ENCODE measurements around the gene HERC2.

The HERC2 gene

DNA sequence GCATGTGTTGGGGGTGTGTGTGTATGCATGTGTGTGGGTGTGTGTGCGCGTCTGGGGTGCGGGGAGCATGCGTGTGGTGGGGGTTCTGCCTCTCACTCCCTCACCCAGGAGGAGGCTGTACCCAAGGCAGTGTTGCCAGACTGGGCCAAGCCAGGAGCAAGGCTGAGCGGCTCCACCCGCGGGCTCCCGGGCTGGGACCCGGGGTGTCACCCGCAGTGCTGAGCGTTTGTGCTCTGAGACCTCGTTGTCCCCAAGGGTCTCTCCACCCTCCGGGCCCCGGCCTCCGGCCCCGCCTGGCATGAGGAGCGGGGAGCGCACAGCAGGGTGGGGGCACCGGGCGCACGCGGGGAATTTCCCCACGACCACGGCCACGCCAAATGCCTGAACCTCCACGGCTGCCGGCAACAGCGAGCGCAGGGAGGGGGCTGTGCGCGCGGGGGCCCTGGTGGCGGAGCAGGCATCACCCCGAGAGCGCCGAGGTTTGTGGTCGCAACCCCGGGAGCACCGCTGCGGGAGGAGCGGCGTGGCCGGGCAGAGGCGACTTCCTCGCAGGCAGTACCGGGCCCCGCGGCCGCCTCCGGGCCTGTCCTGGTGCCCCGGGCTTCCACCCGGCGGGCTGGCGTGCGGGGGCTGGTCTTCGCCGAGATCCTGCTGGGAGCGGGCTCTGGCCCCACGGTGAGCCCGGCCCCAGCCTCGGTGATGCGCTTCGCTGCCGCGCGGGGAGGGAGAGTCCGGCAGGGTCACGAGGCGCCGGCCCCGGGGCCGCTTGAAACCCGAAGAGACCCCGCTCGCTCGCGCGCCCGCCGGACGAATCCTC is 215.5 kb downstream of the HERC2 start:
- Histone ChIP-seq H3K4me3 (peak overlapping the region; percentile 56 to 58), H3K9me3 (no peaks in the 10 kb centered on the region), H3K27me3 (no peaks in the 10 kb centered on the region), H3K36me3 (peaks cover 2 to 4% (median 4%) of the 10 kb centered on the region in 3 donors), H3K27ac (peak overlapping the region; percentile 73 to 81), H3K4me1 (peaks cover 0 to 46% (median 28%) of the 10 kb centered on the region in 4 donors)
- peak in 1 of 2 donors; percentile 22 for DNase-seq
- TF ChIP-seq, protein P1, sequence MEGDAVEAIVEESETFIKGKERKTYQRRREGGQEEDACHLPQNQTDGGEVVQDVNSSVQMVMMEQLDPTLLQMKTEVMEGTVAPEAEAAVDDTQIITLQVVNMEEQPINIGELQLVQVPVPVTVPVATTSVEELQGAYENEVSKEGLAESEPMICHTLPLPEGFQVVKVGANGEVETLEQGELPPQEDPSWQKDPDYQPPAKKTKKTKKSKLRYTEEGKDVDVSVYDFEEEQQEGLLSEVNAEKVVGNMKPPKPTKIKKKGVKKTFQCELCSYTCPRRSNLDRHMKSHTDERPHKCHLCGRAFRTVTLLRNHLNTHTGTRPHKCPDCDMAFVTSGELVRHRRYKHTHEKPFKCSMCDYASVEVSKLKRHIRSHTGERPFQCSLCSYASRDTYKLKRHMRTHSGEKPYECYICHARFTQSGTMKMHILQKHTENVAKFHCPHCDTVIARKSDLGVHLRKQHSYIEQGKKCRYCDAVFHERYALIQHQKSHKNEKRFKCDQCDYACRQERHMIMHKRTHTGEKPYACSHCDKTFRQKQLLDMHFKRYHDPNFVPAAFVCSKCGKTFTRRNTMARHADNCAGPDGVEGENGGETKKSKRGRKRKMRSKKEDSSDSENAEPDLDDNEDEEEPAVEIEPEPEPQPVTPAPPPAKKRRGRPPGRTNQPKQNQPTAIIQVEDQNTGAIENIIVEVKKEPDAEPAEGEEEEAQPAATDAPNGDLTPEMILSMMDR (IDR thresholded peaks at IDR 0.05), result no peak
- intact Hi-C loops (cut with DNase I; ENCODE audit: low total_unique reads), result no loop called here

DNA sequence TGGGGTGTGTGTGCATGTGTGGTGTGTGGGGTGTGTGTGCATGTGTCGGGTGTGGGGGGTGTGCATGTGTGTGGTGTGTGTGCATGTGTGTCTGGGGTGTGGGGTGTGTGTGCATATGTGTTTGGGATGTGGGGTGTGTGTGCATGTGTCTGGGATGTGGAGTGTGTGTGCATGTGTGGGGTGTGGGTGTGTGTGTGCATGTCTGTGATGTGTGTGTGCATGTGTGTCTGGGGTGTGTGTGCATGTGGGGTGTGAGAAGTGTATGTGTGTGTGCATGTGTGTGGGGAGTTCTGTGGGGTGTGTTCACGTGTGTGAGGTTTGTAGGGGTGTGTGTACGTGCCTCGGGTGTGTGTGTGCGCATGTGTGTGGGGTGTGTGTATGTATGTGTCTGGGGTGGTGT is 216.2 kb downstream of the HERC2 start:
- Histone ChIP-seq H3K4me1 (peaks cover 0 to 39% (median 26%) of the 10 kb centered on the region in 4 donors), H3K36me3 (no peaks in the 10 kb centered on the region), H3K4me3 (no peak overlapping the region), H3K27me3 (no peaks in the 10 kb centered on the region), H3K27ac (no peak overlapping the region), H3K9me3 (no peaks in the 10 kb centered on the region)
- no peak for DNase-seq
- intact Hi-C loops (cut with DNase I; ENCODE audit: low total_unique reads), result no loop called here
- TF ChIP-seq, protein P1 (IDR thresholded peaks at IDR 0.05), result no peak

DNA sequence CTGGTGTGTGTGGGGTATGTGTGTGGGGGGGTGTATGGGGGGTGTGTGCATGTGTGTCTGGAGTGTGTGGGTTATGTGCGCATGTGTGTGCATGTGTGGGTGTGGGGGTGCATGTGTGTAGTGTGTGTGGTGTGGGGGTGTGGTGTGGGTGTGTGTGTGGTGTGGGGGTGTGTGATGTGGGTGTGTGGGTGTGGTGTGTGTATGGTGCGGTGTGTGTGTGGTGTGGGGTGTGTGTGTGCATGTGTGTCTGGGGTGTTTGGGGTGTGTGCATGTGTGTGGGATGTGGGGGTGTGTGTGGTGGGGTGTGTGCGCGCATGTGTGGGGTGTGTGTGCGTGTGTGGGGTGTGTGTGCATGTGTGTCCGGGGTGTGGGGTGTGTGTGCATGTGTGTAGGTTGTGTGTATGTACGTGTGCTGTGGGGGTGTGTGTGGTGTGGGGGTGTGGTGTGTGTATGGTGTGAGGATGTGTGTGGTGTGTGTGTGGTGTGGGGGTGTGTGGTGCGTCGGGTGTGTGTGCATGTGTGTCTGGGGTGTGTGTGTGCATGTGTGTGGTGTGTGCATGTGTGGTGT is 216.7 kb downstream of the HERC2 start:
- Histone ChIP-seq H3K4me3 (no peak overlapping the region), H3K27ac (no peak overlapping the region), H3K9me3 (no peaks in the 10 kb centered on the region), H3K27me3 (no peaks in the 10 kb centered on the region), H3K4me1 (peaks cover 0 to 34% (median 22%) of the 10 kb centered on the region in 4 donors), H3K36me3 (no peaks in the 10 kb centered on the region)
- no peak for DNase-seq
- TF ChIP-seq, protein P1 (IDR thresholded peaks at IDR 0.05), result no peak
- intact Hi-C loops (cut with DNase I; ENCODE audit: low total_unique reads), result no loop called here

DNA sequence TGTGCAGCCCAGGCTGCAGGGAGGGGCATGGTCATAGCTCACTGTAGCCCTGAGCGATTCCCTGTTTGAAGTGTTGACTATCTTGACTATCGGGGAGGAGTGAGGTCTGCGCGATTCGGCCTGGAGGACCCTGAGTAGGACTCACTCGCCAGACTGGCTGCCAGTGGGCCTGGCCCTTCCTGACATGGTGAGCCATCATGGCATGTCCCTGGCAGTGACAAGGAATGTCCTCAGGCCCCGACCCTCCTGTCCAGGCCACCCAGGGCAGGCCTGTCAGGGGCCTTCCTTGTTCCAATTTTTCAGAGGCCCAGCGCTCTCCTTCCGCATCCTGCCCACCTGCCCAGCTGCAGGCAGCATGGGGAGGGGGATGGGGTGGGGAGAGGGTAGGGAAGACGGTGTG is 217.7 kb downstream of the HERC2 start:
- intact Hi-C loops (cut with DNase I; ENCODE audit: low total_unique reads), result no loop called here
- no peak for DNase-seq
- Histone ChIP-seq H3K4me3 (no peak overlapping the region), H3K27ac (no peak overlapping the region), H3K36me3 (no peaks in the 10 kb centered on the region), H3K27me3 (no peaks in the 10 kb centered on the region), H3K9me3 (no peaks in the 10 kb centered on the region), H3K4me1 (peaks cover 0 to 33% (median 17%) of the 10 kb centered on the region in 4 donors)
- TF ChIP-seq, protein P1 (IDR thresholded peaks at IDR 0.05), result no peak

DNA sequence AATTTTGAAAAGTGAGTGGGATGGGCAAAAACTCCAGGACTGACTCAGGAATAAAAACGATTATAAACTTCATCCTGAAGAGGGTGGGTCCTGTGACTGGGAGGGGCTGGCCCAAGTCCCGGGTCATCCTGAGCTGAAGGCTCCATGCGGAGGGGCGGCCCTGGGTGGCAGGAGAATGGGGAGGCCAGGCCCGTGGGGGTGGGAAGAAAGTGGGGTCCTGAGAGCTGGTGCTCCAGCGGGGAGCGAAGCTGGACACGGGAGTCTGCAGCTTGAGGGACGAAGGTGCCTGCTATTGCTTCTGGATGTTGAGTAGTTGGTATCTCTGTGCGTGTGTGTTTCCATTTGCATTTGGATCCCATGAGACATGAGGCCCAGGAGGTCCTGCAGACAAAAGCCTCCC is 218.1 kb downstream of the HERC2 start:
- H3K9me3 ChIP-seq, result no peaks in the 10 kb centered on the region
- no peak overlapping the region for H3K27ac ChIP-seq
- no peak overlapping the region for H3K4me3 ChIP-seq
- peaks cover 0 to 33% (median 21%) of the 10 kb centered on the region in 4 donors for H3K4me1 ChIP-seq
- DNase-seq, result no peak
- TF ChIP-seq, protein P1 (IDR thresholded peaks at IDR 0.05), result no peak
- no peaks in the 10 kb centered on the region for H3K36me3 ChIP-seq
- intact Hi-C loops (cut with DNase I; ENCODE audit: low total_unique reads), result no loop called here
- H3K27me3 ChIP-seq, result no peaks in the 10 kb centered on the region

Data from tibial artery (tissue), 4 donors.